Ovary (tissue), 9 donors: ENCODE measurements around the gene LRRC8C. TPM values are rescaled to one million over a fixed set of nuclear protein-coding genes. Genes with fewer than 3 reads are reported as not detected.
"Not testable (repeated sequence)": the region's sequence is repeated elsewhere in the genome, so short reads cannot be mapped to it uniquely, and the experiment has no call there.

Source experiments
- DNase-seq, 5 donors: peaks; one replicate each; pipeline ENCODE4 v3.0.0-alpha.2; 2019 to 2020
- H3K27ac ChIP-seq, 2 donors: fragments of 200-600 bp; one replicate each; pipeline versions ENCODE4 v1.5.1 to v1.8.0; 2019 to 2022
- H3K27me3 ChIP-seq: fragments of 200-600 bp; one replicate; pipeline ENCODE4 v1.8.0; 2022
- H3K36me3 ChIP-seq: fragments of 200-600 bp; sonication (generic); one replicate; pipeline ENCODE4 v1.5.1; 2019
- H3K4me1 ChIP-seq: one replicate; pipeline ENCODE4 v1.8.1; 2013; ENCODE audit warnings: mild to moderate bottlenecking, moderate library complexity; ENCODE audit not compliant: insufficient read depth
- H3K4me3 ChIP-seq: fragments of 200-600 bp; sonication (generic); one replicate; pipeline ENCODE4 v1.5.1; 2017
- H3K9me3 ChIP-seq, 2 donors: fragments of 200-600 bp in 1 of 2; sonication (generic) in 1 of 2; one replicate each; pipeline versions ENCODE4 v1.5.1 to v1.8.1; 2013 to 2019; ENCODE audit warnings: mild to moderate bottlenecking in 1 of 2, moderate library complexity in 1 of 2
- EP300 ChIP-seq: sonication (generic); formaldehyde crosslinking; IDR thresholded peaks from one replicate; pipeline ENCODE4 v1.6.1; 2017; ENCODE audit warnings: antibody characterized with exemption
- POLR2A ChIP-seq: fragments of 450-650 bp; IDR thresholded peaks from one replicate; pipeline ENCODE4 v1.6.1; 2017; ENCODE audit warnings: antibody characterized with exemption, mild to moderate bottlenecking, moderate library complexity
- WGBS, 3 donors: extraction: QIAGEN DNeasy Blood & Tissue Kit in 1 of 3; methylation state at CpG; one replicate each; pipeline versions ENCODE4 v1.1.5 to v1.1.7; 2013 to 2017; 5-methylcytosine and 5-hydroxymethylcytosine counted together
- intact Hi-C, 4 donors: fragments of 100-400 bp; cut with DNase I; formaldehyde crosslinking; loops; one replicate each; pipeline versions ENCODE4 v1.11.0 to v1.15.1; 2022 to 2023
- polyA plus RNA-seq, 2 donors: library from polyadenylated mRNA; stranded (reverse); fragments of 200-250 nt in 1 of 2; fragments of 350-450 nt in 1 of 2; fragmentation: Illumina TruSeq in 1 of 2; extraction: RNeasy Lipid Tissue Mini Kit (QIAGEN cat#74804) in 1 of 2; gene quantifications; one replicate each; pipeline ENCODE4 v1.2.3, GENCODE V29; 2013 to 2014
- total RNA-seq, 7 donors: library from RNA; depleted of rRNA in 2 of 7; stranded (reverse); fragments of >200 nt in 2 of 7; fragmentation: NEBNext Ultra II Directional in 3 of 7; extraction: Animal tissue kit (Norgen Biotek cat#: 25700) in 3 of 7; gene quantifications; one replicate each; pipeline versions ENCODE4 v1.1.0 to v1.2.4, GENCODE V29; 2016 to 2023
- TF ChIP-seq, protein P1 (sequence below), 3 donors: fragments of 450-650 bp in 2 of 3; fragments of 200-600 bp in 1 of 3; IDR thresholded peaks; one replicate each; pipeline versions ENCODE4 v1.5.1 to v1.8.0; 2016 to 2022; ENCODE audit warnings: antibody characterized with exemption in 3 of 3, mild to moderate bottlenecking in 1 of 3
- donor health status: DM: no; HTN: no; CAD: no; lungs with moderate emphysema.
- donor health status: DM: no; HTN: no; CAD: no.
- donor health status: Bipolar disorder and iron deficiency.
- donor health status: DM: yes; HTN: yes; CAD: no.
- donor health status: DM: no; HTN: no; CAD: no.
- donor health status: DM: yes; HTN: yes; CAD: no.

Gene LRRC8C
- total and polyA plus RNA-seq, 9 donors = 5.6 to 11.1 (median 7.2) TPM

DNA sequence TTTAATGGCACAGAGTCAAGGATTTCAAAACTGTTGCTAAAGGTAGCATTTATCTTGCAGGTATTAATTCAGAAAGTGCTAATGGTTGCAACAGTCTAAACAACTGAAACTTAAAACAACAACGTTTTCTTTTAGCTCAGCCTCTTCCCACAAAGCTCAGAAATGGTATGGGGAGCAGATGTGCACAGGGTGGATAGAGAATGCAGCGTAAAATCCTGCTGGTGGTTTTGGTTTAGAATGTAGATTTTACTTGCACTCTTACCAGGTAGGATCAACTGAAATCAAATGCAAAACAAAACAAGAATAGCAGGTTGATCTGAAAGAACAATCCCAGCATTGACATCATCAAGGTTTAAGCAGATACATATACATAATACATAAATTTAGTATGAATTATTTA is 3.8 kb upstream of the LRRC8C start:
- no peaks in the 10 kb centered on the region for H3K27me3 ChIP-seq
- H3K4me3 ChIP-seq = no peak overlapping the region
- H3K9me3 ChIP-seq = no peaks in the 10 kb centered on the region
- H3K4me1 ChIP-seq = peaks cover 2% of the 10 kb centered on the region
- TF ChIP-seq POLR2A (no peak), EP300 (no peak)
- TF ChIP-seq, protein P1, sequence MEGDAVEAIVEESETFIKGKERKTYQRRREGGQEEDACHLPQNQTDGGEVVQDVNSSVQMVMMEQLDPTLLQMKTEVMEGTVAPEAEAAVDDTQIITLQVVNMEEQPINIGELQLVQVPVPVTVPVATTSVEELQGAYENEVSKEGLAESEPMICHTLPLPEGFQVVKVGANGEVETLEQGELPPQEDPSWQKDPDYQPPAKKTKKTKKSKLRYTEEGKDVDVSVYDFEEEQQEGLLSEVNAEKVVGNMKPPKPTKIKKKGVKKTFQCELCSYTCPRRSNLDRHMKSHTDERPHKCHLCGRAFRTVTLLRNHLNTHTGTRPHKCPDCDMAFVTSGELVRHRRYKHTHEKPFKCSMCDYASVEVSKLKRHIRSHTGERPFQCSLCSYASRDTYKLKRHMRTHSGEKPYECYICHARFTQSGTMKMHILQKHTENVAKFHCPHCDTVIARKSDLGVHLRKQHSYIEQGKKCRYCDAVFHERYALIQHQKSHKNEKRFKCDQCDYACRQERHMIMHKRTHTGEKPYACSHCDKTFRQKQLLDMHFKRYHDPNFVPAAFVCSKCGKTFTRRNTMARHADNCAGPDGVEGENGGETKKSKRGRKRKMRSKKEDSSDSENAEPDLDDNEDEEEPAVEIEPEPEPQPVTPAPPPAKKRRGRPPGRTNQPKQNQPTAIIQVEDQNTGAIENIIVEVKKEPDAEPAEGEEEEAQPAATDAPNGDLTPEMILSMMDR (IDR thresholded peaks at IDR 0.05) = no peak
- 64 to 73% (median 65%) methylated on average over 2 of the region's 2 CpGs for WGBS, 3 donors
- no peaks in the 10 kb centered on the region for H3K36me3 ChIP-seq
- intact Hi-C loops = no loop called here
- no peak for DNase-seq
- no peak overlapping the region for H3K27ac ChIP-seq

DNA sequence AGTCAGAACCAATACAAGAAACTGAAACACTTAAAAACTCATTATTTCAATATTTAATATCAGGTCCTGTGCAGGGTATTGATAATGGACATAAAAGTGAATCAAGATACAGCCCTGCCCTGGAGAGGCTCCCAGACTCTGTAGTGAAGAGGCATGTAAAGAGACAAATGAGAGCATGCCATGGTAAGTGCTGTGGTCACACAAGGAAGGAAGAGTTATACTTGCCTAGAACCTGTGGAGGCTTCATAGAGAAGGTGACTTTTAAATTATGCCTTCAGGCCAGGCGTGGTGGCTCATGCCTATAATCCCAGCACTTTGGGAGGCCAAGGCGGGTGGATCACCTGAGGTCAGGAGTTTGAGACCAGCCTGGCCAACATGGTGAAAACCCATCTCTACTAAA is 3.3 kb upstream of the LRRC8C start:
- H3K4me3 ChIP-seq, DNase-seq, H3K27ac ChIP-seq, H3K4me1 ChIP-seq, H3K9me3 ChIP-seq, H3K36me3 ChIP-seq, H3K27me3 ChIP-seq, intact Hi-C loops: not testable (repeated sequence)
- 95 to 99% (median 98%) methylated on average over 2 of the region's 2 CpGs for WGBS, 3 donors

DNA sequence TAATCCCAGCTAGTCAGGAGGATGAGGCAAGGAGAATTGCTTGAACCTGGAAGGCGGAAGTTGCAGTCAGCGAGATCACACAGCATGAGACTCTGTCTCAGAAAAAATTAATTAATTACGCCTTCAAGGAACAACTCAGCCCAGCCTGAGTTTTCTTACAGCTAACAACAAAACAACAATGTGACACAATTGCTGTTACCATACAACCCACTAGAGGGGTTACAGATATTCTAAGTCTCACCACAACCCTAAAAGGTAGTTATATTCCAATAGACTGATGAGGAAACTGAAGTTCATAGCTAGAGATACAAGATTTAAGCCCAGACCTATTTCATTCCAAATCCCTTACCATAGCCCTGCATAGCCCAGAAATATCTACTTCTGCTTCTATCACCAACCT is 2.9 kb upstream of the LRRC8C start:
- 97 to 100% (median 98%) methylated on average over 3 of the region's 3 CpGs for WGBS, 3 donors
- TF ChIP-seq, protein P1 (IDR thresholded peaks at IDR 0.05) = no peak
- no peak for TF ChIP-seq POLR2A
- no peak for TF ChIP-seq EP300
- no peaks in the 10 kb centered on the region for H3K36me3 ChIP-seq
- no peaks in the 10 kb centered on the region for H3K27me3 ChIP-seq
- intact Hi-C loops = loop anchor here (5.0 to 10.0 kb wide), 5 partner anchors 33 to 365 kb away; partner anchors contain the start of gene ZNF326 (in 1 of the 4)
- H3K9me3 ChIP-seq = no peaks in the 10 kb centered on the region
- no peaks in the 10 kb centered on the region for H3K4me1 ChIP-seq
- H3K27ac ChIP-seq = no peak overlapping the region
- DNase-seq = no peak
- no peak overlapping the region for H3K4me3 ChIP-seq

DNA sequence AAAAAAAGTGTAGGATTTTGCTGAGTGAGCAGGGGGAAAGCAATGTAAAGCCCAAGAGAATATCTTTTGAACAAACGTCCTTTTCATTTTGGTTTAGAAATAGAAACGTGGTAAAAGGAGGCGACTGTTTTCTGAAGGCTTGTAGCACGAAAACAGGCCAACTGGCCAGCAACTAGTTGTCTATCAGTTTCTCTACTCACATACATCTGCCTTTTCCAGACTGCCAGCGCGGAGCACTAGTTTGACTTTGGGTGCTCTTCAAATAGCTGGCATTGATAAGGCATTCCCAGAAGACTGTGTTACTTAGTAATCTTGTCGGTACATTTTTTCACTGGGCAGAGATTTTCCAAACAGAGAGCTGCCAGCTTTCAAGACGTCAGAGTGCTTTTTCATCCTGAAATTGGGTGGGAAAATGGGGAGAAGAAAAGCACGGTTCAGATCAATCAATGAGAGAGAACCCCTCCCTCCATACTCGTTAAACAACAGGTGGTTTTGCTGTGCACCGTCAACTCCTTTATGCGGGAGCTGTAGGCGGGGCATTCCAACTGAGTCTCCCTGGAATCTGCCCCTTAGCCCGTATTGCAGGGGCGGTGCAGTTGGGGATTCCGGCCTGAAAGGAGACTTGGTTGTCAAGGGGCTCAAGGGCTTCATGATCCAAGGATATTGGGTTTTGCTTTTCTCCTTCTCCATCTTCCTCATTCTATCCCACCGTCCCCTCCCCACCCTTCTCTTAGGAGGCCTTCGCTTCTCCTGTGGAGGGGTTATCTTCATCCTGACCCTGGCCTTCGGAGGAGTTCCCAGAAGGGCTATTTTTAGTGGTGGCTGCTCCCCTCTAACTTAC is 884 bp upstream of the LRRC8C start:
- intact Hi-C loops = loop anchor here (5.0 to 10.0 kb wide), 5 partner anchors 35 to 363 kb away; partner anchors contain the start of gene ZNF326 (in 1 of the 4)
- Histone ChIP-seq H3K27me3 (no peaks in the 10 kb centered on the region), H3K4me1 (no peaks in the 10 kb centered on the region), H3K9me3 (no peaks in the 10 kb centered on the region), H3K4me3 (peak overlapping the region; percentile 79), H3K27ac (peak overlapping the region; percentile 40 to 95), H3K36me3 (no peaks in the 10 kb centered on the region)
- 19 to 27% (median 26%) methylated on average over 19 of the region's 19 CpGs for WGBS, 3 donors
- TF ChIP-seq, protein P1 (IDR thresholded peaks at IDR 0.05) = no peak
- no peak for TF ChIP-seq EP300
- peak; percentile 22 to 42 (median 33) for DNase-seq

DNA sequence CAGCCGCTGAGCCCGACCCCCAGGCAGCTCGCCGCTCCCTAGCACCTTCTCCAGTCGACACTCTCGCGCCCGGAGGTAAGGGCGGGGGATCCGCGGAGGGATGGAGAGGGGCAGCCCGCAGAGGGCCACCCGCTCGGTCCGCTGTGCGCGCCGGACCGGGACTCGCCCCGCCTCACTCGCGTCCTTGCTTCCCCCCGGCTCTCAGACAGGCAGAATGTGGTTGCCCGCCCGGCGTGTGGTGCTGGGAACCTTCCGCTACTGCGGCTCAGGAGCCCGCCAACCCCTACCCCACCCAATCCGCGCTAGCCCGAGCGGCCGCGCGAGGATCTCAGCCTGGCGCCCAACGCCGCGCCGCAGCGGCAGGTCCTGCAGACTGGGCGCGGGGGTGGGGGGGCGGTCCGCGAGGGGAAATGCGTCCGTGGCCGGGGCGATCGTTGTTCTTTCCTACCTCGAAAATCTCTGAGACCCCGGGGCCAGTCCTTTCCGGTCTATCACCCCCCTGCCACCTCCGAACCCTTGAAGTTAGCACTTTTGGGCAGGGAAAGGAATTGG is 404 bp downstream of the LRRC8C start:
- Histone ChIP-seq H3K27me3 (no peaks in the 10 kb centered on the region), H3K4me3 (peak overlapping the region; percentile 79), H3K36me3 (no peaks in the 10 kb centered on the region), H3K9me3 (no peaks in the 10 kb centered on the region), H3K4me1 (no peaks in the 10 kb centered on the region), H3K27ac (peak overlapping the region; percentile 40 to 95)
- DNase-seq = peak; percentile 48 to 74 (median 67)
- 0 to 1% (median 0%) methylated on average over 40 to 57 of the region's 57 CpGs for WGBS, 3 donors
- intact Hi-C loops = loop anchor here (5.0 to 10.0 kb wide), 5 partner anchors 36 to 361 kb away; partner anchors contain the start of gene ZNF326 (in 1 of the 4)
- no peak for TF ChIP-seq POLR2A
- no peak for TF ChIP-seq EP300
- TF ChIP-seq, protein P1 (IDR thresholded peaks at IDR 0.05) = no peak
